H1 (cell line): ENCODE data around the gene ETS1. TPM values are rescaled to one million over a fixed set of nuclear protein-coding genes. Genes with fewer than 3 reads are reported as not detected.

Experiments
- CTCF ChIA-PET: fragments of 300-600 bp; sonication (Branson Sonifier 250); formaldehyde crosslinking; loops from one replicate; lab custom pipeline; 2021; ENCODE audit not compliant: partially characterized antibody; lab: Charles Lee
- POLR2A ChIA-PET: fragments of 300-600 bp; sonication (Branson Sonifier 250); formaldehyde crosslinking; loops from one replicate; lab custom pipeline; 2021; ENCODE audit warnings: inconsistent platforms; ENCODE audit not compliant: partially characterized antibody; lab: Charles Lee
- DNase-seq, 2 experiments: peaks; one replicate each; pipeline versions ENCODE4 v3.0.0 to v3.0.0-alpha.2; 2010 to 2022; ENCODE audit warnings: low spot score in 2 of 2, low read depth in 1 of 2, mixed read lengths in 1 of 2
- FAIRE-seq: peaks from 2 replicates; lab custom pipeline; 2011; peaks lifted over from hg19 to GRCh38; lab: Jason Lieb, UNC
- H2AFZ ChIP-seq: 2 replicates; pipeline ENCODE4 v1.8.1; 2012; ENCODE audit warnings: low read length, inconsistent platforms
- H2AK5ac ChIP-seq: 2 replicates; pipeline ENCODE4 v1.6.1; 2013; ENCODE audit warnings: low read depth, low read length
- H2BK120ac ChIP-seq: replicated peaks from 2 replicates; pipeline ENCODE3; 2013; ENCODE audit warnings: low read depth, low read length, inconsistent platforms
- H2BK12ac ChIP-seq: 2 replicates; pipeline ENCODE4 v1.6.1; 2013; ENCODE audit warnings: low read depth, low read length
- H2BK15ac ChIP-seq: 2 replicates; pipeline ENCODE4 v1.6.1; 2013; ENCODE audit warnings: low read length
- H2BK20ac ChIP-seq: 2 replicates; pipeline ENCODE4 v1.6.1; 2013; ENCODE audit warnings: low read length
- H2BK5ac ChIP-seq: 2 replicates; pipeline ENCODE4 v1.6.1; 2013; ENCODE audit warnings: low read depth, low read length
- H3K14ac ChIP-seq: 2 replicates; pipeline ENCODE4 v1.6.1; 2013; ENCODE audit warnings: inconsistent platforms; ENCODE audit not compliant: insufficient read length
- H3K18ac ChIP-seq: 2 replicates; pipeline ENCODE4 v1.6.1; 2013; ENCODE audit warnings: low read length; ENCODE audit errors: extremely low read depth
- H3K23ac ChIP-seq: 2 replicates; pipeline ENCODE4 v1.6.1; 2013; ENCODE audit warnings: inconsistent platforms; ENCODE audit not compliant: insufficient read length
- H3K23me2 ChIP-seq: 2 replicates; pipeline ENCODE4 v1.6.1; 2013; ENCODE audit warnings: low read depth, low read length
- H3K27ac ChIP-seq: 2 replicates; pipeline ENCODE4 v1.6.1; 2011; ENCODE audit warnings: low read depth, low read length, inconsistent platforms
- H3K27me3 ChIP-seq, 4 experiments: replicated peaks in 1 of 4; 1 replicate in 1 of 4; 2 replicates in 3 of 4; pipeline versions ENCODE4 v1.6.1 to v1.8.1; 2011 to 2013; ENCODE audit warnings: low read length in 3 of 4, mild to moderate bottlenecking in 3 of 4, inconsistent platforms in 2 of 4, mixed read lengths in 2 of 4, moderate library complexity in 1 of 4; ENCODE audit not compliant: control insufficient read depth in 3 of 4, insufficient read depth in 3 of 4; ENCODE audit errors: extremely low read depth in 1 of 4
- H3K36me3 ChIP-seq, 4 experiments: 2 replicates each; pipeline versions ENCODE4 v1.6.1 to v1.8.1; 2011 to 2013; ENCODE audit warnings: mild to moderate bottlenecking in 4 of 4, low read length in 3 of 4, moderate library complexity in 2 of 4, control low read depth in 1 of 4, inconsistent platforms in 1 of 4; ENCODE audit not compliant: insufficient read depth in 4 of 4, control insufficient read depth in 2 of 4
- H3K4ac ChIP-seq: replicated peaks from 2 replicates; pipeline ENCODE3; 2013; ENCODE audit warnings: low read length, low read depth, mixed read lengths, inconsistent platforms; ENCODE audit not compliant: insufficient read length
- H3K4me1 ChIP-seq, 4 experiments: replicated peaks in 1 of 4; 1 replicate in 1 of 4; 2 replicates in 3 of 4; pipeline versions ENCODE4 v1.6.1 to v1.8.1; 2011 to 2013; ENCODE audit warnings: low read length in 3 of 4, inconsistent platforms in 2 of 4, mixed read lengths in 1 of 4; ENCODE audit not compliant: insufficient read depth in 4 of 4, control insufficient read depth in 3 of 4
- H3K4me2 ChIP-seq, 2 experiments: 2 replicates each; pipeline versions ENCODE4 v1.6.1 to v1.8.1; 2011 to 2013; ENCODE audit warnings: low read depth in 2 of 2, low read length in 2 of 2, control low read depth in 1 of 2, inconsistent platforms in 1 of 2, mild to moderate bottlenecking in 1 of 2; ENCODE audit not compliant: insufficient read depth in 1 of 2
- H3K4me3 ChIP-seq, 4 experiments: fragments of 200-600, 300-600 bp in 1 of 4; sonication (generic), shearing (Covaris generic), sonication (Bioruptor Twin) in 1 of 4; 2 replicates each; pipeline versions ENCODE4 v1.5.1 to v1.8.1; 2011 to 2016; ENCODE audit warnings: low read length in 4 of 4, low read depth in 3 of 4, control low read depth in 2 of 4, inconsistent platforms in 2 of 4, mild to moderate bottlenecking in 2 of 4, mixed read lengths in 1 of 4, moderate library complexity in 1 of 4; ENCODE audit not compliant: insufficient read depth in 2 of 4; ENCODE audit errors: extremely low read depth in 1 of 4
- H3K56ac ChIP-seq: replicated peaks from 2 replicates; pipeline ENCODE3; 2013; ENCODE audit warnings: low read depth, mild to moderate bottlenecking, mixed read lengths, low read length, inconsistent platforms; ENCODE audit not compliant: insufficient read length
- H3K79me1 ChIP-seq: 2 replicates; pipeline ENCODE4 v1.6.1; 2013; ENCODE audit warnings: low read depth, low read length, control low read depth
- H3K79me2 ChIP-seq, 2 experiments: 2 replicates each; pipeline versions ENCODE4 v1.6.1 to v1.8.1; 2012 to 2013; ENCODE audit warnings: low read length in 2 of 2, mild to moderate bottlenecking in 2 of 2, inconsistent platforms in 1 of 2; ENCODE audit not compliant: insufficient read depth in 2 of 2, control insufficient read depth in 1 of 2
- H3K9ac ChIP-seq, 4 experiments: replicated peaks in 1 of 4; 1 replicate in 1 of 4; 2 replicates in 3 of 4; pipeline versions ENCODE4 v1.6.1 to v1.8.1; 2011 to 2013; ENCODE audit warnings: low read depth in 3 of 4, low read length in 3 of 4, control low read depth in 2 of 4, mild to moderate bottlenecking in 2 of 4, moderate library complexity in 2 of 4, inconsistent platforms in 1 of 4; ENCODE audit errors: extremely low read depth in 1 of 4
- H3K9me3 ChIP-seq, 2 experiments: 2 replicates each; pipeline versions ENCODE4 v1.6.1 to v1.8.1; 2012 to 2013; ENCODE audit warnings: mild to moderate bottlenecking in 2 of 2, moderate library complexity in 2 of 2, control low read depth in 1 of 2, inconsistent platforms in 1 of 2, low read depth in 1 of 2, low read length in 1 of 2, mixed read lengths in 1 of 2; ENCODE audit not compliant: insufficient read depth in 2 of 2
- H4K20me1 ChIP-seq, 2 experiments: replicated peaks in 1 of 2; 2 replicates each; pipeline versions ENCODE3 to v1.8.1; 2011 to 2013; ENCODE audit warnings: inconsistent platforms in 2 of 2, low read length in 2 of 2, mild to moderate bottlenecking in 1 of 2; ENCODE audit not compliant: insufficient read depth in 2 of 2, control insufficient read depth in 1 of 2
- H4K5ac ChIP-seq: 2 replicates; pipeline ENCODE4 v1.6.1; 2013; ENCODE audit warnings: low read length, low read depth, mixed read lengths, inconsistent platforms; ENCODE audit not compliant: insufficient read length
- H4K8ac ChIP-seq: 2 replicates; pipeline ENCODE4 v1.8.0; 2013; ENCODE audit warnings: mild to moderate bottlenecking, moderate library complexity, low read length, inconsistent platforms; ENCODE audit not compliant: insufficient read depth; ENCODE audit errors: extremely low read depth
- H4K91ac ChIP-seq: replicated peaks from 2 replicates; pipeline ENCODE3; 2013; ENCODE audit warnings: low read length, mixed read lengths, inconsistent platforms; ENCODE audit not compliant: insufficient read length
- BACH1 ChIP-seq: IDR thresholded peaks from 2 replicates; pipeline ENCODE4 v1.6.1; 2012; ENCODE audit warnings: low read length, improper control_type of control experiment
- CEBPB ChIP-seq: IDR thresholded peaks from 2 replicates; pipeline ENCODE4 v1.6.1; 2012; ENCODE audit warnings: low read depth, low read length
- MAFK ChIP-seq: IDR thresholded peaks from 2 replicates; pipeline ENCODE4 v1.6.1; 2012; ENCODE audit warnings: low read depth, mild to moderate bottlenecking, improper control_type of control experiment, low read length
- SAP30 ChIP-seq: fragments of 300-600 bp; sonication (generic); IDR thresholded peaks from 2 replicates; pipeline ENCODE4 v1.7.1; 2012; ENCODE audit warnings: low read length, moderate library complexity, mild to moderate bottlenecking, inconsistent platforms; ENCODE audit not compliant: insufficient read depth, insufficient replicate concordance
- SUZ12 ChIP-seq: fragments of 200-600 bp; sonication (generic); IDR thresholded peaks from 2 replicates; pipeline ENCODE4 v1.6.1; 2012; ENCODE audit warnings: mild to moderate bottlenecking, inconsistent platforms, low read length, moderate library complexity, mixed read lengths
- WGBS, 2 experiments: shearing (Covaris generic) in 1 of 2; methylation state at CpG; one replicate each; pipeline versions ENCODE4 v1.1.6 to v1.1.7; 2013 to 2015; ENCODE audit warnings: low lambda C conversion rate in 2 of 2, mixed read lengths in 2 of 2, inconsistent platforms in 1 of 2, low coverage in 1 of 2, missing lambda C conversion rate in 1 of 2; ENCODE audit not compliant: insufficient replicate concordance in 2 of 2, insufficient coverage in 1 of 2, insufficient read length in 1 of 2; ENCODE audit errors: extremely low coverage in 1 of 2, missing lambda C conversion rate in 1 of 2; 5-methylcytosine and 5-hydroxymethylcytosine counted together
- polyA plus RNA-seq, 7 experiments: library from polyadenylated mRNA; depleted of rRNA in 3 of 7; stranded (reverse) in 5 of 7; unstranded in 2 of 7; fragments of >200 nt in 5 of 7; fragments of 200-250 nt in 2 of 7; gene quantifications; 1 replicate in 5 of 7; 2 replicates in 1 of 7; 4 replicates in 1 of 7; pipeline versions ENCODE4 v1.2.1 to v1.2.3, GENCODE V29; 2011 to 2013; ENCODE audit warnings: missing spikeins in 2 of 7, mixed read lengths in 2 of 7
- total RNA-seq: library from RNA; stranded (reverse); fragmentation: NEBNext Ultra II Directional; extraction: Animal tissue kit (Norgen Biotek cat#: 25700); gene quantifications from 2 replicates; pipeline ENCODE4 v1.2.1, GENCODE V29; 2021
- TF ChIP-seq, protein P1 (sequence below): IDR thresholded peaks from 2 replicates; pipeline ENCODE4 v1.6.1; 2012; ENCODE audit warnings: inconsistent platforms
- TF ChIP-seq, protein P2 (sequence below), 3 experiments: IDR thresholded peaks; 1 replicate in 2 of 3; 2 replicates in 1 of 3; pipeline versions ENCODE4 v1.5.1 to v1.6.1; 2011; ENCODE audit warnings: low read length in 3 of 3, mild to moderate bottlenecking in 3 of 3, inconsistent platforms in 2 of 3, low read depth in 1 of 3, moderate library complexity in 1 of 3; ENCODE audit not compliant: insufficient read depth in 1 of 3; ENCODE audit errors: control extremely low read depth in 1 of 3

The ETS1 gene
- total and polyA plus RNA-seq, 2 of the 8 experiments (the other 6 are each of a cell fraction or from before 2014, with no cell fraction given), result 10.0 to 35.3 TPM

DNA sequence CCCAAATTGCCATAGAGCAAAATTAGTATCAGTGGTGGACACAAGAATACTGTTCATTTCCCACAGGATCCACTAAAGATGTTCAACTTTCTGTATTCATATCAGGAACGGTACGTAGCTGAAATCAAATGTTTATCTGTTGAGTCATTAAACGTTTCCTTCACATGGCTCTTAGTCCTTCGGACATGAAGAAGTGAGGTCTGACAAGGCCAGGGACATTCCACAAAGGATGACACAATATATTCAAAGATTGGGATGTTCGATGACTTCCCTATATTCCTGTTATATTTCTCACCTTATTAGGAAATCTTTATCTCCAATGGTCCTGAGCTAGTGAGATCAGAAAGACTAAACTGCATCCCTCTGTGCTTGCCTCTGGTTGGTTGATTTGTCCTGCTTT, 129.0 kb downstream of the ETS1 start:
- H4K8ac ChIP-seq, result no peak overlapping the region
- no peak overlapping the region for H2BK20ac ChIP-seq
- H2BK120ac ChIP-seq, result no peak overlapping the region
- no peak overlapping the region for H3K9ac ChIP-seq
- H3K27me3 ChIP-seq, result no peaks in the 10 kb centered on the region
- H3K79me2 ChIP-seq, result no peaks in the 10 kb centered on the region
- 92% methylated on average over 5 of the region's 5 CpGs; no CpG with 5 or more reads in 1 of the 2 experiments for whole genome bisulfite sequencing, 2 experiments
- H3K18ac ChIP-seq, result no peak overlapping the region
- no peak overlapping the region for H3K14ac ChIP-seq
- H3K56ac ChIP-seq, result no peak overlapping the region
- ChIA-PET CTCF (interaction anchor here (0.6 to 1.5 kb wide), 5 partner anchors 12 to 174 kb away, joined by 3 to 5 read pairs (median 3); no protein-coding TSS in a partner anchor), POLR2A (no interaction called here)
- TF ChIP-seq SUZ12, result no peak
- no peak for TF ChIP-seq SAP30
- no peak for TF ChIP-seq CEBPB
- TF ChIP-seq, protein P1, sequence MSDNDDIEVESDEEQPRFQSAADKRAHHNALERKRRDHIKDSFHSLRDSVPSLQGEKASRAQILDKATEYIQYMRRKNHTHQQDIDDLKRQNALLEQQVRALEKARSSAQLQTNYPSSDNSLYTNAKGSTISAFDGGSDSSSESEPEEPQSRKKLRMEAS, result no peak
- no peak for TF ChIP-seq MAFK
- TF ChIP-seq, protein P2, sequence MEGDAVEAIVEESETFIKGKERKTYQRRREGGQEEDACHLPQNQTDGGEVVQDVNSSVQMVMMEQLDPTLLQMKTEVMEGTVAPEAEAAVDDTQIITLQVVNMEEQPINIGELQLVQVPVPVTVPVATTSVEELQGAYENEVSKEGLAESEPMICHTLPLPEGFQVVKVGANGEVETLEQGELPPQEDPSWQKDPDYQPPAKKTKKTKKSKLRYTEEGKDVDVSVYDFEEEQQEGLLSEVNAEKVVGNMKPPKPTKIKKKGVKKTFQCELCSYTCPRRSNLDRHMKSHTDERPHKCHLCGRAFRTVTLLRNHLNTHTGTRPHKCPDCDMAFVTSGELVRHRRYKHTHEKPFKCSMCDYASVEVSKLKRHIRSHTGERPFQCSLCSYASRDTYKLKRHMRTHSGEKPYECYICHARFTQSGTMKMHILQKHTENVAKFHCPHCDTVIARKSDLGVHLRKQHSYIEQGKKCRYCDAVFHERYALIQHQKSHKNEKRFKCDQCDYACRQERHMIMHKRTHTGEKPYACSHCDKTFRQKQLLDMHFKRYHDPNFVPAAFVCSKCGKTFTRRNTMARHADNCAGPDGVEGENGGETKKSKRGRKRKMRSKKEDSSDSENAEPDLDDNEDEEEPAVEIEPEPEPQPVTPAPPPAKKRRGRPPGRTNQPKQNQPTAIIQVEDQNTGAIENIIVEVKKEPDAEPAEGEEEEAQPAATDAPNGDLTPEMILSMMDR (IDR thresholded peaks at IDR 0.05; ENCODE audit: control extremely low read depth in 1 of 3, insufficient read depth in 1 of 3, low read depth in 1 of 3, low read length in 3 of 3), result no peak
- no peak for TF ChIP-seq BACH1
- H3K4ac ChIP-seq, result no peak overlapping the region
- H2AK5ac ChIP-seq, result no peak overlapping the region
- DNase-seq, result no peak
- no peak overlapping the region for H3K4me2 ChIP-seq
- H3K4me1 ChIP-seq, result no peaks in the 10 kb centered on the region
- no peak overlapping the region for H2AFZ ChIP-seq
- H4K91ac ChIP-seq, result no peak overlapping the region
- H2BK12ac ChIP-seq, result no peak overlapping the region
- no peak for FAIRE-seq
- no peak overlapping the region for H4K5ac ChIP-seq
- H3K23me2 ChIP-seq, result no peaks in the 10 kb centered on the region
- H3K9me3 ChIP-seq, result no peaks in the 10 kb centered on the region
- no peak overlapping the region for H2BK5ac ChIP-seq
- no peak overlapping the region for H2BK15ac ChIP-seq
- no peaks in the 10 kb centered on the region for H3K79me1 ChIP-seq
- H4K20me1 ChIP-seq, result no peaks in the 10 kb centered on the region
- no peak overlapping the region for H3K23ac ChIP-seq
- H3K36me3 ChIP-seq, result peaks cover 0 to 3% (median 0%) of the 10 kb centered on the region in 4 experiments; a peak in 2 of 8 replicates
- no peak overlapping the region for H3K4me3 ChIP-seq
- no peak overlapping the region for H3K27ac ChIP-seq
